GM18870 (cell line): Measurements from ENCODE around the gene ESR1.

ENCODE experiments used
- ATAC-seq: cut with Tn5 transposase; IDR thresholded peaks from one replicate; pipeline ENCODE4 v1.9.1; 2021; ENCODE audit warnings: moderate library complexity; ENCODE audit not compliant: unreplicated experiment

ESR1 gene

GRCh38 chr6:152166897-152167296, 359.4 kb downstream of the ESR1 start:
- no peak for ATAC-seq

- no peak for ATAC-seq
These were observed 360.4 kb downstream of the ESR1 start for GRCh38 chr6:152167641-152168603.

- ATAC-seq, result no peak
These were observed 362.8 kb downstream of the ESR1 start for GRCh38 chr6:152170313-152170701.

- peak; percentile 98 for ATAC-seq
These were observed 363.5 kb downstream of the ESR1 start for GRCh38 chr6:152170702-152171667.

- no peak for ATAC-seq
These were observed 365.8 kb downstream of the ESR1 start for GRCh38 chr6:152173321-152173720.

GRCh38 chr6:152173957-152174356, 366.5 kb downstream of the ESR1 start:
- ATAC-seq, result no peak

- no peak for ATAC-seq
These were observed 368.8 kb downstream of the ESR1 start for GRCh38 chr6:152176268-152176667.
